H1 (cell line): Measurements from ENCODE around the gene PPP1CA. TPM values are rescaled to one million over a fixed set of nuclear protein-coding genes. Genes with fewer than 3 reads are reported as not detected.
A peak's percentile ranks its signal among the peaks of the same experiment; 100 is the strongest.

Source experiments
- CTCF ChIA-PET: fragments of 300-600 bp; sonication (Branson Sonifier 250); formaldehyde crosslinking; loops from one replicate; lab custom pipeline; 2021; ENCODE audit not compliant: partially characterized antibody; lab: Charles Lee
- POLR2A ChIA-PET: fragments of 300-600 bp; sonication (Branson Sonifier 250); formaldehyde crosslinking; loops from one replicate; lab custom pipeline; 2021; ENCODE audit warnings: inconsistent platforms; ENCODE audit not compliant: partially characterized antibody; lab: Charles Lee
- DNase-seq, 2 experiments: peaks; one replicate each; pipeline versions ENCODE4 v3.0.0 to v3.0.0-alpha.2; 2010 to 2022; ENCODE audit warnings: low spot score in 2 of 2, low read depth in 1 of 2, mixed read lengths in 1 of 2
- FAIRE-seq: peaks from 2 replicates; lab custom pipeline; 2011; peaks lifted over from hg19 to GRCh38; lab: Jason Lieb, UNC
- H2AFZ ChIP-seq: 2 replicates; pipeline ENCODE4 v1.8.1; 2012; ENCODE audit warnings: low read length, inconsistent platforms
- H2AK5ac ChIP-seq: 2 replicates; pipeline ENCODE4 v1.6.1; 2013; ENCODE audit warnings: low read depth, low read length
- H2BK120ac ChIP-seq: replicated peaks from 2 replicates; pipeline ENCODE3; 2013; ENCODE audit warnings: low read depth, low read length, inconsistent platforms
- H2BK12ac ChIP-seq: 2 replicates; pipeline ENCODE4 v1.6.1; 2013; ENCODE audit warnings: low read depth, low read length
- H2BK15ac ChIP-seq: 2 replicates; pipeline ENCODE4 v1.6.1; 2013; ENCODE audit warnings: low read length
- H2BK20ac ChIP-seq: 2 replicates; pipeline ENCODE4 v1.6.1; 2013; ENCODE audit warnings: low read length
- H2BK5ac ChIP-seq: 2 replicates; pipeline ENCODE4 v1.6.1; 2013; ENCODE audit warnings: low read depth, low read length
- H3K14ac ChIP-seq: 2 replicates; pipeline ENCODE4 v1.6.1; 2013; ENCODE audit warnings: inconsistent platforms; ENCODE audit not compliant: insufficient read length
- H3K18ac ChIP-seq: 2 replicates; pipeline ENCODE4 v1.6.1; 2013; ENCODE audit warnings: low read length; ENCODE audit errors: extremely low read depth
- H3K23ac ChIP-seq: 2 replicates; pipeline ENCODE4 v1.6.1; 2013; ENCODE audit warnings: inconsistent platforms; ENCODE audit not compliant: insufficient read length
- H3K23me2 ChIP-seq: 2 replicates; pipeline ENCODE4 v1.6.1; 2013; ENCODE audit warnings: low read depth, low read length
- H3K27ac ChIP-seq: 2 replicates; pipeline ENCODE4 v1.6.1; 2011; ENCODE audit warnings: low read depth, low read length, inconsistent platforms
- H3K27me3 ChIP-seq, 4 experiments: replicated peaks in 1 of 4; 1 replicate in 1 of 4; 2 replicates in 3 of 4; pipeline versions ENCODE4 v1.6.1 to v1.8.1; 2011 to 2013; ENCODE audit warnings: low read length in 3 of 4, mild to moderate bottlenecking in 3 of 4, inconsistent platforms in 2 of 4, mixed read lengths in 2 of 4, moderate library complexity in 1 of 4; ENCODE audit not compliant: control insufficient read depth in 3 of 4, insufficient read depth in 3 of 4; ENCODE audit errors: extremely low read depth in 1 of 4
- H3K36me3 ChIP-seq, 4 experiments: 2 replicates each; pipeline versions ENCODE4 v1.6.1 to v1.8.1; 2011 to 2013; ENCODE audit warnings: mild to moderate bottlenecking in 4 of 4, low read length in 3 of 4, moderate library complexity in 2 of 4, control low read depth in 1 of 4, inconsistent platforms in 1 of 4; ENCODE audit not compliant: insufficient read depth in 4 of 4, control insufficient read depth in 2 of 4
- H3K4ac ChIP-seq: replicated peaks from 2 replicates; pipeline ENCODE3; 2013; ENCODE audit warnings: low read length, low read depth, mixed read lengths, inconsistent platforms; ENCODE audit not compliant: insufficient read length
- H3K4me1 ChIP-seq, 4 experiments: replicated peaks in 1 of 4; 1 replicate in 1 of 4; 2 replicates in 3 of 4; pipeline versions ENCODE4 v1.6.1 to v1.8.1; 2011 to 2013; ENCODE audit warnings: low read length in 3 of 4, inconsistent platforms in 2 of 4, mixed read lengths in 1 of 4; ENCODE audit not compliant: insufficient read depth in 4 of 4, control insufficient read depth in 3 of 4
- H3K4me2 ChIP-seq, 2 experiments: 2 replicates each; pipeline versions ENCODE4 v1.6.1 to v1.8.1; 2011 to 2013; ENCODE audit warnings: low read depth in 2 of 2, low read length in 2 of 2, control low read depth in 1 of 2, inconsistent platforms in 1 of 2, mild to moderate bottlenecking in 1 of 2; ENCODE audit not compliant: insufficient read depth in 1 of 2
- H3K4me3 ChIP-seq, 4 experiments: fragments of 200-600, 300-600 bp in 1 of 4; sonication (generic), shearing (Covaris generic), sonication (Bioruptor Twin) in 1 of 4; 2 replicates each; pipeline versions ENCODE4 v1.5.1 to v1.8.1; 2011 to 2016; ENCODE audit warnings: low read length in 4 of 4, low read depth in 3 of 4, control low read depth in 2 of 4, inconsistent platforms in 2 of 4, mild to moderate bottlenecking in 2 of 4, mixed read lengths in 1 of 4, moderate library complexity in 1 of 4; ENCODE audit not compliant: insufficient read depth in 2 of 4; ENCODE audit errors: extremely low read depth in 1 of 4
- H3K56ac ChIP-seq: replicated peaks from 2 replicates; pipeline ENCODE3; 2013; ENCODE audit warnings: low read depth, mild to moderate bottlenecking, mixed read lengths, low read length, inconsistent platforms; ENCODE audit not compliant: insufficient read length
- H3K79me1 ChIP-seq: 2 replicates; pipeline ENCODE4 v1.6.1; 2013; ENCODE audit warnings: low read depth, low read length, control low read depth
- H3K79me2 ChIP-seq, 2 experiments: 2 replicates each; pipeline versions ENCODE4 v1.6.1 to v1.8.1; 2012 to 2013; ENCODE audit warnings: low read length in 2 of 2, mild to moderate bottlenecking in 2 of 2, inconsistent platforms in 1 of 2; ENCODE audit not compliant: insufficient read depth in 2 of 2, control insufficient read depth in 1 of 2
- H3K9ac ChIP-seq, 4 experiments: replicated peaks in 1 of 4; 1 replicate in 1 of 4; 2 replicates in 3 of 4; pipeline versions ENCODE4 v1.6.1 to v1.8.1; 2011 to 2013; ENCODE audit warnings: low read depth in 3 of 4, low read length in 3 of 4, control low read depth in 2 of 4, mild to moderate bottlenecking in 2 of 4, moderate library complexity in 2 of 4, inconsistent platforms in 1 of 4; ENCODE audit errors: extremely low read depth in 1 of 4
- H3K9me3 ChIP-seq, 2 experiments: 2 replicates each; pipeline versions ENCODE4 v1.6.1 to v1.8.1; 2012 to 2013; ENCODE audit warnings: mild to moderate bottlenecking in 2 of 2, moderate library complexity in 2 of 2, control low read depth in 1 of 2, inconsistent platforms in 1 of 2, low read depth in 1 of 2, low read length in 1 of 2, mixed read lengths in 1 of 2; ENCODE audit not compliant: insufficient read depth in 2 of 2
- H4K20me1 ChIP-seq, 2 experiments: replicated peaks in 1 of 2; 2 replicates each; pipeline versions ENCODE3 to v1.8.1; 2011 to 2013; ENCODE audit warnings: inconsistent platforms in 2 of 2, low read length in 2 of 2, mild to moderate bottlenecking in 1 of 2; ENCODE audit not compliant: insufficient read depth in 2 of 2, control insufficient read depth in 1 of 2
- H4K5ac ChIP-seq: 2 replicates; pipeline ENCODE4 v1.6.1; 2013; ENCODE audit warnings: low read length, low read depth, mixed read lengths, inconsistent platforms; ENCODE audit not compliant: insufficient read length
- H4K8ac ChIP-seq: 2 replicates; pipeline ENCODE4 v1.8.0; 2013; ENCODE audit warnings: mild to moderate bottlenecking, moderate library complexity, low read length, inconsistent platforms; ENCODE audit not compliant: insufficient read depth; ENCODE audit errors: extremely low read depth
- H4K91ac ChIP-seq: replicated peaks from 2 replicates; pipeline ENCODE3; 2013; ENCODE audit warnings: low read length, mixed read lengths, inconsistent platforms; ENCODE audit not compliant: insufficient read length
- HDAC2 ChIP-seq, 2 experiments: fragments of 300-600 bp in 1 of 2; sonication (generic) in 1 of 2; IDR thresholded peaks; 2 replicates each; pipeline ENCODE4 v1.6.1; 2011 to 2012; ENCODE audit warnings: low read depth in 2 of 2, low read length in 2 of 2, mild to moderate bottlenecking in 2 of 2, moderate library complexity in 2 of 2, borderline replicate concordance in 1 of 2, inconsistent platforms in 1 of 2
- KDM4A ChIP-seq: IDR thresholded peaks from one replicate; pipeline ENCODE4 v1.7.1; 2012; ENCODE audit warnings: low read depth, mild to moderate bottlenecking, moderate library complexity, low read length, inconsistent platforms; ENCODE audit not compliant: severe bottlenecking
- SIN3A ChIP-seq, 2 experiments: IDR thresholded peaks in 1 of 2; conservative IDR thresholded peaks in 1 of 2; 2 replicates each; pipeline ENCODE4 v1.6.1; 2011 to 2012; ENCODE audit warnings: low read length in 2 of 2, improper control_type of control experiment in 1 of 2, low read depth in 1 of 2, mild to moderate bottlenecking in 1 of 2
- WGBS, 2 experiments: shearing (Covaris generic) in 1 of 2; methylation state at CpG; one replicate each; pipeline versions ENCODE4 v1.1.6 to v1.1.7; 2013 to 2015; ENCODE audit warnings: low lambda C conversion rate in 2 of 2, mixed read lengths in 2 of 2, inconsistent platforms in 1 of 2, low coverage in 1 of 2, missing lambda C conversion rate in 1 of 2; ENCODE audit not compliant: insufficient replicate concordance in 2 of 2, insufficient coverage in 1 of 2, insufficient read length in 1 of 2; ENCODE audit errors: extremely low coverage in 1 of 2, missing lambda C conversion rate in 1 of 2; 5-methylcytosine and 5-hydroxymethylcytosine counted together
- polyA plus RNA-seq, 7 experiments: library from polyadenylated mRNA; depleted of rRNA in 3 of 7; stranded (reverse) in 5 of 7; unstranded in 2 of 7; fragments of >200 nt in 5 of 7; fragments of 200-250 nt in 2 of 7; gene quantifications; 1 replicate in 5 of 7; 2 replicates in 1 of 7; 4 replicates in 1 of 7; pipeline versions ENCODE4 v1.2.1 to v1.2.3, GENCODE V29; 2011 to 2013; ENCODE audit warnings: missing spikeins in 2 of 7, mixed read lengths in 2 of 7
- total RNA-seq: library from RNA; stranded (reverse); fragmentation: NEBNext Ultra II Directional; extraction: Animal tissue kit (Norgen Biotek cat#: 25700); gene quantifications from 2 replicates; pipeline ENCODE4 v1.2.1, GENCODE V29; 2021

PPP1CA gene
- total and polyA plus RNA-seq, 2 of the 8 experiments (the other 6 are each of a cell fraction or from before 2014, with no cell fraction given), result 198 to 359 TPM

DNA sequence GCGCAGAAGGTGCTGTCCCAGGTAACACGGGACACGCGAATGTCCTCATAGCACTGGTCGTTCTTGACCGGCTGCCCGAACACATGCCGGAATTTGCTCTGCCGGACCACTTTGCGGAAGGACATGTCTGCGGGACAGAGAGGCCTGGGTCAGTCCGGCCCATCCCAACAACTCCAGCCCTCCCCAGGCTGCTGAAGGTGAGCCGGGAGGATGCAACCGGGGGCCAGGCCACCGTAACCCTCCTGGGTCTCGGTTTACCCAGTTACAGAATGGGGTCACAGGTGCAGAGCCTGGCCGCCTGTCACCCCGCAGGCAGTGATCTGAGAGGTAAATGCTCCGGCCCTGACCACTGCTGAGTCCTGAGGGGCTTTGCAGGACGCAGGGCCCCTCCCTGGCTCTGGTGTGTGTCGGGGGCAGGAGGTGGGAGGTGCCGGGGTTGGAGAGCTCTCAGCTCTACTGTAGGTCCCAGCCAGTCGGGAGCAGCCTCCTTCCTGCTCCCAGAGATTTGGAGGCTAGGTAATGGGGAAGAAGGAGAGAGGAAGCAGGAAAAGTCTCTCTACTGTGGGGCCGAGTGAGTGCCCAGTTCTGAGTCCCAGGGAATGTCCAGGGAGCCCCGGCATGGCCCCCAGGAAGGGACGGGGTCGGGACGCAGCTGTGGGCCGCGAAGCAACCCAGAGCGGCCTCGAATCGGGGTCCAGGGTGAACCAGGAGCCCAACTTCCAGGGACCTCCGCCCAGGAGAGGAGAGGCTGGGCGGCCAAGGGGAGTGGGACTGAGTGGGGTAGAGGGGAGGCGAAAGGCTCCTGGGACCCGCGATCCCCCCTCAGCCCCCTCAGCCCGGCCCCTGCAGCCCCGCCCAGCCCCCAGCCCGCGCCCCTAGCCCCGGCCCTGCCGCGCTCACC lies 41.1 kb upstream of the PPP1CA start:
- H3K4me3 ChIP-seq, result peak overlapping the region; percentile 42 to 87 (median 77)
- DNase-seq (peak in 1 of 2 experiments; percentile 71), FAIRE-seq (no peak)
- H4K91ac ChIP-seq, result peak overlapping the region; percentile 65
- peak overlapping the region; percentile 62 to 90 for H3K4me2 ChIP-seq
- peaks cover 0 to 8% (median 4%) of the 10 kb centered on the region in 4 experiments; a peak in 4 of 7 replicates for H3K4me1 ChIP-seq
- 0 out of 2 replicates have a peak, but pooled peaks cover 2% of the 10 kb centered on the region for H3K79me1 ChIP-seq
- H3K9me3 ChIP-seq, result no peaks in the 10 kb centered on the region
- no peak overlapping the region; the same call in 1 of the 2 replicates for H3K27ac ChIP-seq
- ChIA-PET CTCF (interaction anchor here (0.7 to 2.0 kb wide), 2 partner anchors 20 to 25 kb away, joined by 3 to 7 read pairs; no protein-coding TSS in a partner anchor), POLR2A (interaction anchor here (1.0 to 2.1 kb wide), 6 partner anchors 8 to 140 kb away, joined by 3 to 7 read pairs (median 4); partner anchors contain the start of genes RPS6KB2 and SSH3)
- no peak overlapping the region for H3K4ac ChIP-seq
- no peak overlapping the region for H3K14ac ChIP-seq
- H2AFZ ChIP-seq, result no peak overlapping the region
- H3K79me2 ChIP-seq, result no peaks in the 10 kb centered on the region
- H2AK5ac ChIP-seq, result no peak overlapping the region
- H4K5ac ChIP-seq, result no peak overlapping the region
- no peaks in the 10 kb centered on the region for H3K27me3 ChIP-seq
- no peak overlapping the region for H3K23ac ChIP-seq
- H2BK20ac ChIP-seq, result no peak overlapping the region
- H3K36me3 ChIP-seq, result peaks cover 3 to 18% (median 8%) of the 10 kb centered on the region in 4 experiments; a peak in 5 of 8 replicates
- H4K8ac ChIP-seq, result peak overlapping the region; percentile 89; the same call in 1 of the 2 replicates
- H2BK15ac ChIP-seq, result no peak overlapping the region
- TF ChIP-seq SIN3A (conservative IDR thresholded peaks at IDR 0.05 in 1 of 2, IDR thresholded peaks at IDR 0.05 in 1 of 2; ENCODE audit: low read depth in 1 of 2, low read length in 2 of 2), result 0 out of 4 replicates have a peak, but pooled peaks of 1 of the 2 experiments have one; percentile 52
- no peak for TF ChIP-seq HDAC2 (IDR thresholded peaks at IDR 0.05; ENCODE audit: borderline replicate concordance in 1 of 2, low read depth in 2 of 2, low read length in 2 of 2)
- TF ChIP-seq KDM4A, result peak; percentile 10
- H2BK120ac ChIP-seq, result no peak overlapping the region
- peaks cover 2% of the 10 kb centered on the region; the same call in 1 of the 2 replicates for H3K23me2 ChIP-seq
- no peak overlapping the region for H3K18ac ChIP-seq
- WGBS, 2 experiments, result 69% methylated on average over 25 of the region's 45 CpGs; no CpG with 5 or more reads in 1 of the 2 experiments
- H2BK5ac ChIP-seq, result peak overlapping the region; percentile 71; the same call in 1 of the 2 replicates
- peak overlapping the region in 3 of 4 experiments; percentile 35 to 58 (median 38); a peak in 6 of 7 replicates for H3K9ac ChIP-seq
- no peak overlapping the region for H2BK12ac ChIP-seq
- H4K20me1 ChIP-seq, result peaks cover 4 to 15% of the 10 kb centered on the region in 2 experiments
- no peak overlapping the region for H3K56ac ChIP-seq
